ENCODE results near the gene AIG1.
A peak's percentile ranks its signal among the peaks of the same experiment; 100 is the strongest.
"Not testable (repeated sequence)": the region's sequence is repeated elsewhere in the genome, so short reads cannot be mapped to it uniquely, and the experiment has no call there.

The AIG1 gene

DNA sequence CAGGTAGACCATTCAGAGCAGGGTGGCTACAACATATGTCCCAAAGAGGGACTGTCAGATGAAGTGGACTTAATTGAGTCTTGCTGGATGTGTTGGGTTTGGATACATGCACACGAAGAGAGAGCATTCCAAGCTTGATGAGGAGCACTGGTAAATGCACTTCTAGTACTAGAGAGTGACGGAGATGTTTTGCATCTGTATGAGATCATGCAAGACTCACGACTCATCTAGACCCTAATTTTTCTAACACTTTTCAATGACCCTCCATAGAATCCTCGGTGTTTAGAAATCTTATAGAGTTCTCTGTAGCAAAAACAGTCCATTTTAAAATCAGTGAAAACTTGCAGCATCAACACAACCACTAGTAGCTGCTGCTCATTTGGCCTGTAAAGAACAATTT is 4.8 kb upstream of the AIG1 start:
- DNase-seq (ENCODE audit: low read depth in 2 of 2) = no peak

DNA sequence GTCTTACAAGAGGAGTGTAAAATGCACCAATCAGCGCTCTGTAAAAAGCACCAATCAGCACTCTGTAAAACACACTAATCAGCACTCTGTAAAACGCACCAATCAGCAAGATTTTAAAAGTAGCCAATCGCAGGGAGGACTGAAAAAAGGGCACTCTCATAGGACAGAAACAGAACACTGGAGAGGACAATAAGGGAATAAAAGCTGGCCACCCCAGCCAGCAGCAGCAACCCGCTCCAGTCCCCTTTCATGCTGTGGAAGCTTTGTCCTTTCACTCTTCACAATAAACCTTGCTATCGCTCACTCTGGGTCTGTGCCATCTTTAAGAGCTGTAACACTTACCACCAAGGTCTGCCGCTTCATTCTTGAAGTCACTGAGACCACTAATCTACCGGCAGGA is 1.7 kb upstream of the AIG1 start:
- DNase-seq (ENCODE audit: low read depth in 2 of 2) = no peak

DNA sequence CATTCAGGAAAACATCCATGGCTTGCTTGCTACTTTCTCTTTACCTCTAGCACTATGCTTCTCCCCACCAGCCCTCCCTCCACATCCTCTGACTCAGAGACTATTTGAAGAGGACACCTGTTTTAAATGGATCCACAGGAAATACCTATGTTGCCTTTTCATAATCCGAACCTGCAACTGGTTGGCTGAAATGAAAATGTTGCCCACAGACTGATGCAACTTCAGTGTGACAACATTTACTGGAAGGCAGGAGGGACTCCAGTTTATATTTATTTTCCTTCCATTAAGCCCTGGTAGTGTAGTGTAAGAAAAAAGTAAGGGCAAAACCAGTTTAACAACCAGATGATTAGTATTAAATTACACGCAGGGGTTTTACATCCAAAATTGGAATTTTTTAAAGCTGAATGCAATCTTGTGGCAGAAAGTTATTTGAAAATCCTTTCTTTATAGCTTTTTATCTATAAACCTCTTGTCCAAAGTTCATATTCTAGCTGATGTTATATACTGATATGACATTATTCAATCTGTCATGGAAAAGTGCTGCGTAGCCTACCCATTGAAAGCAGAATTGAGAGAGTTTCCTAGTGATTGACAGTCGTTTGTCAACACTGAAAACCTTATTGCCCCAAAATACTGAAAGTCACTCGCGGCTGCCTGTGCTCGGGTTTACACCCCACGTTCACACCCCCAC is 881 bp upstream of the AIG1 start:
- DNase-seq (ENCODE audit: low read depth in 2 of 2) = no peak

DNA sequence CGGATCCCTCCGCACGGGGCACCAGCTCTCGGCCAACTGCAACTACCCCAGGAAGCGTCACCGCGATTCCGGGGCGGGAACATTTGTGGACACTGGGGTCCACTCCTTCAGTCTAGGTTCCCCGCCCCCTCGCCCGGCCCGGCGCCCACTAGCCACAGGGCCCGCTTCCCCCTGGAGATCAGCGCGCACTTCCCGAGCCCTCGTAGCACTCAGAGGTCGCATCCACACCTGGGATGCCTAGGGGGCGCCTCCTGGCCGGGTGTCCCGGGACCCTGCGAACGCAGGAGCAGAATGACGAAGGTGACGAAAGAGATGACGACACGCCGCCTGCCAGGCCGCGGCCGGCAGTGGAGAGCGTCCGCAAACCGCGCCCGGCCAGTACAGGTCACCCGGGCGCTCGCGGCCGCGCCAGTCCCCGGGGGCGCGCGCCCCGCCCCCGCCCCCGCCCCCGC is 309 bp upstream of the AIG1 start:
- DNase-seq (ENCODE audit: low read depth in 2 of 2) = peak; percentile 39 to 46

DNA sequence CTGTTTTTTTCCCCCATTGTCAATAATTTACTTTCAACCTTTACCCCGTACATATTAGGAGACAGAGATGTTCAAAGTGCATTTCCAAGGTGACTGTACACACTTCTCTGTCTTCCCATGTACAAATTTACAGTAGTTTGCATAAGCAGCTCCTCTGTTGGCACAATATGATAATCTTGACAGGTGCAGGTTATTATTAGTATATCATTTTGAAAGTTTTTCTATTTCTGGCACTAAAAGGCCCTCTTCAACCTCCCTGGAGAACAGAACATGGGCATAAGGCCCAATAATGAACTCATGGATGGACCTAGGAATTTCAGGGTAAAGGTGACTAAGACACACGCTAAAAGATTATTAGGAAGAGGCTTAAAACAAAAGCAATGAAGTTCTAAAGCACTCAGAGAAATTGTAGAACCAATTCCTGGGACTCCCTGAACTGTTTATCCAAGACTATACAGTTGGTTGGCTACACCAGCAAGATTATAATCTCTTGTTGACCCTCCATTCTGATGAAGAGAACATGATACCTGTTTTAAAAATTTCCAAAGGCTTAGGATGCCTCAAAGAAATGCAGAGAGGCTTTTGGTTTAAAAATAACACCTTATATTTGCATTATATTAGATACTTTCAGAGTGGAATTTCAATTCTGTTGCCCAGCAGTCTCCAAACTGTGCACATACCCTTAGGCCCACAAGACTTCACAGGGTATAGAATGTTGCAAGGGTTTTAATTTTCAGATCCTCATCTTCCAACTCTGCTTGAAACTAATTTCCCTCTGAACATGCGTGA is 1.1 kb downstream of the AIG1 start:
- DNase-seq (ENCODE audit: low read depth in 2 of 2) = no peak

DNA sequence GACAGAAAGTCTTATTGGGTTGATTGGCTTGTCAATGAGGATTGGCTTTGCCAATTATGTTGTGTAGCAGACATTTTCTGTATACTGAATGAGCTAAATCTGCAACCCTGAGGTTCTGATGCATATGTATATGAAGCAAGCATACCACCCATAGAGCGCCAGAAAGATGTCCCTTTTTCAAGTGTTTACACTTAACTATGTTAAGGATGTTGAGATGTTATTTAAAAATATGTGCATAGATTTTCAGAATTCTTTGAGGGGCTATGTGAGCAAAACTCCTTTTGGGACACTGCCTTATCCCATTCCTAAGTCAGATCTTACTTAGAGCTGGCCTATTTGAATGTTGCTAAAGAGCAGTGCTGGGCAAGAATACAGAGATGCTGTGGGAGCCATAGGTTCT is 1.9 kb downstream of the AIG1 start:
- DNase-seq (ENCODE audit: low read depth in 2 of 2) = no peak

DNA sequence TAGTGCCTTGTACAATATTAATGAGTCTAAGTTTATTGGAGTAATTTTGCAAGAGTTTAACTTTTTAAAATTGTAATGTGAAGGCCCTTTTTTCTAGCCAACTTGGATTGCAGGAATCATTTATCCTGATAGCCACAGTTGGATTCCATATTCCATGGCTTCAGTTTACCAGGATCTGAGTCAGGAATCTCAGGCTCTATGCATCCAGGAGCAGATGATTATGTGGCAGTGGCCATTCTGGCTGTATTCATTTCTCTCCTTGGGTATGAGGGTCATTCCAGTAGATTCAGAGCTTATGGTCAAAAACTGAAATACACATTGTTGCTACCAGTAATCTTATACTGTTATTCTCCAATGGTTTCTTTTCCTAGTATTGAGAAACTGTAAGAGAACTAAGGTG is 2.9 kb downstream of the AIG1 start:
- DNase-seq (ENCODE audit: low read depth in 2 of 2) = no peak

DNA sequence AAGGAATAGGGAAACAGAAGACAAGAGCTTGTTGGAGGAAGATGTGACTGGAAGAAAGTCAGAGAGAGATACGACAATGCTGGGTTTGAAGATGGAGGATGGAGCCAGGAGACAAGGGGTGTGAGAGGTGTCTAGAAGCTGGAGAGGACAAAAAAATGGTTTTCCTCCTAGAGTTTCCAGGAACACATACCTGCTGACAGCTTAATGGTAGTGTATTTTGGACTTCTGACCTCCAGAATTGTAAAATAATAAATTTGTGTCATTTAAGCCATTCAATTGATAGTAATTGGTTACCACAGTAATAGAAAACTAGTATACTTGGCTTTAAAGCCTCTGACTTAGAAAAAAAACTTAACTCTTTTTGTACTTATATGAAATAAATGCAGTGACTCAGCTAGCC is 3.6 kb downstream of the AIG1 start:
- no peak for DNase-seq (ENCODE audit: low read depth in 2 of 2)

DNA sequence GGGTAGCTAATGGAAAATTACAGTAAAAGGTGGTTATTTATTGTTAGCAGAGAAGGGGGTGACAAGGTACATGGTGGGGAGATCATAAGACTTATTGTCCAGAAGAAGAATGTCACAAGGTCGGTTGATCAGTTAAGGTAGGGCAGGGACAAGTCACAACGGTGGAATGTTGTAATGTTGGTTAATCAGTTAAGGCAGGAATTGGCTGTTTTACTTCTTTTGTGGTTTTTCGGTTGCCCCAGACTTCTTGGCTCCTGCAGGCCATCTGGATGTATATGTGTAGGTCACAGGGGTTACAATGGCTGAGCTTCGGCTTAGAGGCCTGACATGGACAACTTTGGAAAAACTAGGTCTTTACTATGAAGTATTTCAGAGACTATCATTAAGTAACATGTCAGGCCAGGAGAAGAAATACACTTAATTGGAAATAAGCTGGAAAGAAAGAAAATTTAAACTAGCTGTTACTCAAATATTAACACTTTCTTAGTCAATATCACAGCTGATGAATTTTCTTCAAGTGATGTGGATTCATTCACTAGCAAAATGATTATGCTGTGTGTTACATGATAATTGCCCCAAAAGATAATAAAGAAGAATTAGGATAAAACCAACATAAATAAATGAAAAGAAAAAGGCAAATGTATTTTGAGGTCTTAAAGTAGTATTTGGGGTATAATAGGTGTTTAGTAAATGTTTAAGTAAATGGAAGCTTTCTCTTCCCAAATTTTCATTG is 4.4 kb downstream of the AIG1 start:
- no peak for DNase-seq (ENCODE audit: low read depth in 2 of 2)

DNA sequence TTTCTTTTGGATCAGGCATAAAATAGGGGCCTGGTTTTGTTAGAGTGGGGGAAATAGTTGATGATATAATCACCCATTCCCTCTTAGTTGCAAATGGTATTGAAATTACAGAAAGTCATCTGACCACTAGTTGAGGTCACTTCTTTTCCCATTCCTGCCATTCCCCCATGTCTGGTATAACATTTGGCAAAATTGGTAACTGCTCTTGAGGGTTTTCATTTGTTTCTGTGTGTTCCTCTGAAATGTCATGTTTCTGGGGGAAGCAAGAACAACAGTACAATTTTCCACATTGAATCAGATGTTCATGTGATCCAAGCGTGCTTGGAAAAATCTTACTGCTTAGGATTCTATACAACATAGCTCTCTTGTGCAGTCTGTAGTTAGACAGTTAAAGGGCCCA is 7.3 kb downstream of the AIG1 start:
- no peak for DNase-seq (ENCODE audit: low read depth in 2 of 2)

DNA sequence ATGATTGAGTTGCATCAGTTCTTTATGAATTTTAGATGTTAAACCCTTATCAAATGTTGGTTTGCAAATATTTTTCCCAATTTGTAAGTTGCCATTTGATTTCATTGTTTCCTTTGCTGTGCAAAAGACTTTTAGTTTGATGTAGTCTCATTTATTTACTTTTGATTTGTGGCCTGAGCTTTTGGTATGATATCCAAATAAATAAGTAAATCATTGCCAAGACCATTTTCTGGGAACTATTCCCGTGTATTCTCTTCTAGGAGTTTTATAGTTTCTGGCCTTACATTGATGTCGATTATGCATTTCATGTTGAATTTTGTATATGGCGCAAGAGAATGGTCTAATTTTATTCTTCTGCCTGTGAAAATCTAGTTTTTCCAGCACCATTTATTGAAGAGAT is 13.4 kb downstream of the AIG1 start:
- no peak for DNase-seq (ENCODE audit: low read depth in 2 of 2)

DNA sequence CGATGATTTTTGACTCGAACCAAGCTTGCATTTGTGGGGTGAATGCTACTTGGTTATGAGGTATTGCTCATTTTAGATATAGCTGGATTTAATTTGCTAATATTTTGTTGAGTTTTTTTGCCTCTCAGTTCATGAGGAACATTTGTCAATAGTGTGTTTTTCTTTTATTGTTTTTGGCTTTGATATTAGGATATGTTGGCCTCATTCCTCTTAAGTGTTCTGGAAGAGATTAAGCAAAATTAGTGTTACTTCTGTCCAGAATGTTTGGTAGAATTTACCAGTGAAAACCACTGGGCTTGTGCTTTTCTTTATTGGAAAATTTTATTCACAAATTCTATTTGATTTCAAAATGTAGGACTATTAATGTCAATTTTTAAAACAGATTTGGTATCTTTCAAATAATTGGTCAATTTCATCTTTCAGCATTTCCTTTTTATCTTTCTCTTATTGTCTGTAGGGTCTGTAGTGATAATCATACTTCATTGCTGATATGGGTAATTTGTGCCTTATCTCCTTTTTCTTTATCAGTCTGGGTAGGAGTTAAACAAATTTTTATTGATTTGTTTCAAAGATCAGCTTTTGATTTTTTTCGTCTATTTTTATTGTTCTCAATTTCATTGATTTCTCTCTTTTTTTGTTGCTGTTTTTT is 14.1 kb downstream of the AIG1 start:
- no peak for DNase-seq (ENCODE audit: low read depth in 2 of 2)

DNA sequence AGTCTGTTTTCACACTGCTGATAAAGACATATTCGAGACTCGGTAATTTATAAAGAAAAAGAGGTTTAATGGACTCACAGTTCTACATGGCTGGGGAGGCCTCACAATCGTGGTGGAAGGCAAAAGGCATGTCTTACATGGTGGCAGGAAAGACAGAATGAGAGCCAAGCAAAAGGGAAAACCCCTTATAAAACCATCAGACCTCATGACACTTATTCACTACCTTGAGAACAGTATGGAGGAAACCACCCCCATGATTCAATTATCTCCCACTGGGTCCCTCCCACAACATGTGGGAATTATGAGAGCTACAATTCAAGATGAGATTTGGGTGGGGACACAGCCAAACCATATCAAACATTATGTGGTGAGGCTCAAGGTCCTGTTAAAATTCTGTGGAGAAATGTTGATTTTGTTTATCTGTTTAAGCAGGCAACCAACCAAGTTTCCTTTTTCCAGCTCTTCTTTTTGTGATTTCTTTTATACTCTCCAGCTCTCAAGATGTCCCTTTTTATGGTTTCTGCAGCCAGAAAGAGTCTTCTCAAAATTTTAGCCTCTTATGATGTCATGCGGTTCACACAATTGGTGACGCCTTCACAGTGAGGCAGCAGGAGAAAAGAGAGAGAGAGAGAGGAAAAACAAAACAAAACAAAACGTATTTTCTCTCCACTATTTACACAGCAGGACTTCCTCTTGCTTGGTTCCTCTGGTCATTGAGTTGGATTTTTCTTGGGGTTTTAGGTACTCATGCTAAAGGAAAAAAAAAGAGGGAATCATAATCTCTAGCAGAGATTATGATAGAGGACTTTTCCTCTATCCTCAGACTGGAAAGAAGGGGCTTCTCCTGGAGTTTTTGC is 18.0 kb downstream of the AIG1 start:
- DNase-seq (ENCODE audit: low read depth in 2 of 2) = no peak

DNA sequence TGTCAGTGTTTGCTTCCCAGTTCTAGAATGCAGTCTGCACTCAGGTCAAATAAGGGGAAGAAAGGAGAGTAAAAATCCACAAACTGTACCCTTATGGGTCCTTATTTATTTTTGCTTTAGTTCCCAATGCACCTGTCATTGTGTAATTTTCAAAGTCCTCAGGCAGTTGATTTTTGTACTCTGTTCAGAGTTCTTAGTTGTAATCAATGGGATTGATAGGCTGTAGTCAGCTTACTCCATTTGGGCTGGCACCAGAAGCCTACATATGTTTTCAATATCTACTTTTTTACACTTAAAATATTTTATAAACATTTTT is 18.6 kb downstream of the AIG1 start:
- no peak for DNase-seq (ENCODE audit: low read depth in 2 of 2)

DNA sequence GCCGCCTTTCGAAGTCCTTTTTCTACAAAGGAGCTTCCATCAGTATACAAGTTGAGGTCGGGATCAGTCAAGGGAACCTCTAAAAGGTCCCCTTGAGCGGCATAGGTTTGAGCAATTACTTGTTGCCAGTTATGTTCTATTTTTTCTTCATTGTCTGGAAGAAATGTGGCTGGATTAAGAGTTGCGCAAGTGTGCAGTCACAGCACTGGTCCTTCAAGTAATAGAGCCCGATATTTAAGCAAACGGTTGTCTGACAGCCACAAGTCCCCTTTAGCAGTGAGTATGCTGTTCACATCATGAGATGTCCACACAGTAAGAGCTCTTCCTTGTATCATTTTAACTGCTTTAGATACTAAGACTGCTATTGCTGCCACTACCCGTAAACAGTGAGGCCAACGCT is 21.6 kb downstream of the AIG1 start:
- DNase-seq (ENCODE audit: low read depth in 2 of 2) = not testable (repeated sequence)

DNA sequence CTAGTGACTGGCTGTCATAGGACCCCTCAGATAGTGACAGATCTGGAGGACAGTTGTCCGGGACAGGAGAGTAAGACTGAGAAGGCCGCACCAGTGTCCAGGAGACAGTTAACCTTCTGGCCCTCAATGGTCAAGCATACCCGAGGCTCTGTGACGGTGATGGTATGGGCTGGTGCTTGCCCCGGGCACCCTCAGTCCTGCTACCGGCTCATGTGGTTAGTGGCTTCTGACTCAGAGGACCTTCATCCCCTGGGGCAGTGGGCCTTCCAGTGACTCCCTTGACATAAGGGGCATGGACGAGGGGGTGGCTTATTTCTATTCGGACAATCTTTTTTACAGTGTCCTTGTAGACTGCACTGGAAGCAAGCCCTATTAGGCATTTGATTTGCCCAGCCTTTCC is 23.3 kb downstream of the AIG1 start:
- DNase-seq (ENCODE audit: low read depth in 2 of 2) = not testable (repeated sequence)

DNA sequence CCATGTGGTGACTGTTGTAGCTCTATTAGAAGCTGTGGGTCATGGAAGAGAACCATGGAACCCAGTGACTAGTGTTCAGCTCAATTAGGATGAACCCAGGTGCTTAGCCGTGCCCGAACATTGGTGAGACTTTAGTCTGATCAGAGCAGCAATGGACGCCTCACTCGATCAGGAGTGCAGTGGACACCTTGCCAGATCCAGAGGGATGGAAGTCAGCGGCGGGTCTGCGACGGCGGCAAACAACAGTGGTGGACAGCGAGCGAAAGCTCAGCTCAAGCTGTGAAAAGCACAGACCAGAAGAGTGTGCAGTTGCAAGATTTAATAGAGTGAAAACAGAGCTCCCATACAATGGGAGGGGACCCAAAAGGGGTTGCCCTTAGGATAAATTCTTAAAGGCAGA is 26.6 kb downstream of the AIG1 start:
- DNase-seq (ENCODE audit: low read depth in 2 of 2) = not testable (repeated sequence)

DNA sequence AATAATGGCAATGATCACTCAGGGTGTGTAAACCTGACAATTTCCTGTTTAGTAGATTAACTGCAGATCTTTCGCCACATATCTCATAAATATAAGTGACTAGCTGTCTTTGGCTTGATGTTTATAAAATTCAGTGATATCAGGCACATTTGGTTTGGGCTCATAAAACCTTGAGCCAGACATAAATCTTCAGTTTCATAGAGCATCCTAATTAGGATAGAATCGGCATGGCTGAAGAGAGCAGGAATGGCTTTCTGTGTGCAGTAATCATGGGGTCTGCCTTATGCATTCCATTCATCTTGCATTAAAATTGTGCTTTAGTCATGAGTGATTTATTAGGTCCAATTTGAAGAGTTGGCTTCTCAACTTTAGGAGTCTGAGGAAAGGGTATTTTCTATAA is 27.2 kb downstream of the AIG1 start:
- DNase-seq (ENCODE audit: low read depth in 2 of 2) = no peak

DNA sequence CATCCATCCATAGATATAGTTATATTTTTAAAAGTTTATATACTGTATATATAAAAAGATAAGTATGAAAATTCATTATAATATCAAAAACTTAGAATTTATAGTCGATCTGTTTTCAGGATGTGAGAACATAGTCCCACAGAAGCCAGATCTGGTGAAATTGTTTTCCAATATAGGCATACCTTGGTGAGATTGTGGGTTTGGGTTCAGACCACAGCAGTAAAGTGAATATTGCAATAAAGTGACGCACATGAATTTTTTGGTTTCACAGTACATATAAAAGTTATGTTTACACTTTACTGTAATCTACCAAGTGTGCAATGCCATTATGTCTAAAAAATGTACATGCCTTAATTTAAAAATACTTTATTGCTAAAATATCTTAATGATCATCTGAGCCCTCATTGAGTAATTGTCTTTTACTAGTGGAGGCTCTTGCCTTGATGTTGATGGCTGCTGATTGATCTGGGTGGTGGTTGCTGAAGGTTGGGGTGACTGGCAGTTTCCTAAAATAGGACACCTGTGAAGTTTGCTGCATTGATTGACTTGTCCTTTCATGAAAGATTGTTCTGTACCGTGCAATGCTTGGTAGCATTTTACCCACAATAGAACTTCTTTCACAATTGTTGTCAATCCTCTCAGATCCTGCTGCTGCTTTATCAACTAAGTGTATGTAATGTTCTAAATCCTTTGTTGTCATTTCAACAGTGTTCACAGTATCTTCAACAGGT is 29.8 kb downstream of the AIG1 start:
- no peak for DNase-seq (ENCODE audit: low read depth in 2 of 2)

DNA sequence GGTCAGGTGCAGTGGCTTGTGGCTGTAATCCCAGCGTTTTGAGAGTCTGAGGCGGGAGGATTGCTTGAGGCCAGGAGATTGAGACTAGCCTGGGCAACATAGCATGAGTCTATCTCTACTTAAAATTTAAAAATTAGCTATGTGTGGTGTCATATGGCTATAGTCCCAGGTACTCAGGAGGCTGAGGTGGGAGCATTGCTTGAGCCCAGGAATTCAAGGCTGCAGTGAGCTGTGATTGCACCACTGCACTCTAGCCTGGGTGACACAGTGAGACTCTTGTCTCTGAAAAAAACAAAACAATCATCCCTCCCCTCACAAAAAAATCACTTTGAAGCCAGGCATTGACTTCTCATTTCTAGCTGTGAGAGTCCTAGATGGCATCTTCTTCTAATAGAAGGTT is 32.1 kb downstream of the AIG1 start:
- no peak for DNase-seq (ENCODE audit: low read depth in 2 of 2)

DNA sequence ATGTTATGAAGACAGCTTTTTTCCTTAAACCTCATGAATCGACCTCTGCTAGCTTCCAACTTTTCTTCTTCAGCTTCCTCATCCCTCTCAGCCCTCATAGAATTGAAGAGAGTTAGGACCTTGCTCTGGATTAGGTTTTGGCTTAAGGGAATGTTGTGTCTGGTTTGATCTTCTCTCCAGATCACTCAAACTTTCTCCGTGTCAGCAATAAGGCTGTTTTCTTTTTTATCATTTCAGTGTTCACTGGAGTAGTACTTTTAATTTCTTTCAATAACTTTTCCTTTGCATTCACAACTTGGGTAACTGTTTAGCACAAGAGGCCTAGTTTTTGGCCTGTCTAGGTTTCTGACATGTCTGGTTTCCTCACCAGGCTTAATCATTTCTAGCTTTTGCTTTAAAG is 32.6 kb downstream of the AIG1 start:
- no peak for DNase-seq (ENCODE audit: low read depth in 2 of 2)

Data from stimulated activated CD8-positive, alpha-beta memory T cell treated with anti-CD3 and anti-CD28 coated beads, Interleukin-7, amount 100 ng/mL, for 1 hour (primary cell).